Activated CD4-positive, alpha-beta T cell treated with anti-CD3 and anti-CD28 coated beads, Interleukin-2, amount 50 U/mL, for 24 hours (primary cell): Measurements from ENCODE around the gene HRK.

Source experiments
- DNase-seq, 2 donors: peaks; one replicate each; pipeline ENCODE4 v3.0.0-alpha.2; 2020; ENCODE audit warnings: low read depth in 1 of 2, low spot score in 1 of 2

HRK gene

DNA sequence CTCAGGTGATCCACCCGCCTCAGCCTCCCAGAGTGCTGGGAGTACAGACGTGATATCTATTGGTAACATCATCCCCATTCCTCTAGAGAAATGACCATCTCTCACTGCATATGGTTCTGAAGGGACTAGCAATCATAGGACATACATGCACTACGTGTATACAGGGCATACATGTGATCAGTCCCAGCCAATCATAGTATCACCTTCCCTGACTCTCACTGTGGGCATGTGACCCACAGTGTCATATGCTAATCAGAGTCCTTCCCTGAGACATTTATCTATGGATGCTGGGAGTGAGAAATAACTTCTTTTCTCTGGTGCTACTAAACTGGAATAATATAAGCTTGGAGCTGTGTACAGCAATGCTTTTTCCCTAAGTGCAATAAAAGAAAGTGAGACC is 17.4 kb upstream of the HRK start:
- DNase-seq, result no peak

DNA sequence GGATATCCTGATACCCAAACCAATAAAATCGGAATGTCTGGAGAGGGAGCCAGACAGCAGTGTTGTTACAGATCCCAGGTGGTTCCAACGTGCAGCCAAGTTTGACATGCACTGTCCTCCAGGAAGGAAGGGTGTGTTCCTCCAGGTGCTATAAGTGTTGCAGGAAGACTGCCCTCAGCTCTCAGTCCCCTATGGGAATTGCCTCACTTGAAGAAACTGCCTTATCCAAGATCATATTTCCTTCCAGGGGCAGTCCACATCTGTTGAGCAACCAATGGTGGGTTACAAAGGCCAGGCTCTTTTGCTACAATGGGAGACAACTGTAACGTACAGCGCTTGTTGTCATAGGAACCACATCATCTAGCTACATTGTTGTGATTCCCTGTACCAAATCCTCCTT is 16.2 kb upstream of the HRK start:
- no peak for DNase-seq

DNA sequence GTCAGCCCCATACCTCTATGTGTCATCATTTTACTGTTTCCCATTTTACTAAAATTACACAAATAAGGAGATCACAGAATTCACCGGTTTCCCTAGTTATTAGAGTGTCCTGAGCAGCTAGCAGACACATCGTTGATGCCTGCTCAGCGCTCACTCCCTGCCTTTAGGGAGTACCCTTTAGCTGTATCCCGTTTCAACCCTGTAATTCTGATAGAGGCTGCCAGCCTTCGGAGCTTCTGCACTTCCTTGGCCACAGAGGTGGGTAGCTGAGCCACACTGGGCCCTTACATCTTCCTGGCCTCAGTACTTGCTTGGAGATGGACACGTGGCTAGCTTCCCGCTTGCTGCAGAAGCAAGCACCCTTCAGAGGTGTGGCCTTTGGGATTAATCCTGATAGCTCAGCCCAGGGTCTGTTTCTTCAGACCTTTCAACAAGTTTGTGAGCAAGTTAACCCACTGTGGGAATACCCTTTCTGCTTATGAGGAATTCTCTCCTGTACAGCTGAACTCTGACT is 15.2 kb upstream of the HRK start:
- no peak for DNase-seq

DNA sequence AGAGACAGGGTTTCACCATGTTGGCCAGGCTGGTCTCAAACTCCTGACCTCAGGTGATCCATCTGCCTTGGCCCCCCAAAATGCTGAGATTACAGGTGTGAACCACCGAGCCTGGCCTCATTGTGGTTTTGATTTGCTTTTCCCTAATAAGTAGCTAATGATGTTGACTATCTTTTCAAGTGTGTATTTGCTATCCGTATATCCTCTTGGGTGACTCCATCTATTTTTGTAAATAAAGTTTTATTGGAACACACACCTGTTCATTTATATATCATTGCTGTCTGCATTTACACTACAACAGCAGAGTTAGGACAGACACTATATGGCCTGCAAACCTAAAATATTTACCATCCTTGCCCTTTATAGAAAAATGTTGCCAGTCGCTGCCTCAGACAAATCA is 13.7 kb upstream of the HRK start:
- no peak for DNase-seq

DNA sequence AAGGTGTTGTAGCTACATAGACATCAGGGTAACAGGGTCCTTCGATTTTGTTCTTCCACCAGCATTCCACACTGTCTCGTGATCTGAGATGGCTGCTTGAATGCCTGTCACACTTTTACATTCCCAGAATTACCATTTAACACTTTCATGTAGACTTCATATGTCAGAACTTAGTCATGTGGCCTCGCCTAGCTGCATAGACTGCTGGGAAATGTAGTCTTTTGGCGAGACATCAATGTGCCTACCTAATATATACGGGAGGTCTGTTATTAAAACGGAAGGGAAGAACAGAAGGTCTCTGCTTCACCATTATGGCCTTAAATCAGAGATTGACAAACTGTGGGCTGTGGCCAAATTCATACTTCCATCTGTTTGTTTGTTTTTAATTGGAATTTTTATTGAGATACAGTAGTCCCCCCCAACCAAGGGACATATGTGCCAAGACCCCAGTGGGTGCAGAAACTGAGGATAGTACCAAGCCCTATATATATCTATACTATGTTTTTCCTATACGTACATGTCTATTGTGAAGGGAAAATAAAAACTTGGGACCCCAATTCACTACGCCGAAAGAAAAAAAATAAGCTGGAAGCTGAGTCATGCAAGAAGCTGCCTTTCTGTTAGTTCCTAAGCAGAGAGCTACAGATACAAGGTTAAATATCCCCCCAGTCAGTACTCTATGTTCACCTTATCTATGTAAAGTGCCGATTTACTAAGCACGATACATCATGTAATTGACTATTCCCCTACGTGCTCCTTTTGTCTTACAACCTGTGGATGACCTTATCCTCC is 11.3 kb upstream of the HRK start:
- DNase-seq, result no peak

DNA sequence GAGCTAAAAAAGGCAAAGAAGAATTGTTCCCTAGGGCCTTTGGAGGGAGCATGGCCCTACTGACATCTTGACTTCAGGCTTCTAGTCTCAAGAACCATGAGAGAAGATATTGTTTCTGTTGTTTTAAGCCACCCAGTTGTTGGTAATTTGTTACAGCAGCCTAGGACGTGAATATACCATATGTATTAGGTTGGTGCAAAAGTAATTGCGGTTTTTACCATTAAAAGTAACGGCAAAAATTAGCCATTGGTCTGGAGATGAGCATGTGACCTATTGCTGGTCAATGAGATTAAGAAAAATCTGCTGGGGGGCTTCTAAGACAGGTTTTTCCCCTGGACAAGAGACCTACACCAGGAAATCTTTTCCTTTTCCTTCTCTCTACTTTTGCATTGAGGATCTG is 9.8 kb upstream of the HRK start:
- DNase-seq, result no peak

DNA sequence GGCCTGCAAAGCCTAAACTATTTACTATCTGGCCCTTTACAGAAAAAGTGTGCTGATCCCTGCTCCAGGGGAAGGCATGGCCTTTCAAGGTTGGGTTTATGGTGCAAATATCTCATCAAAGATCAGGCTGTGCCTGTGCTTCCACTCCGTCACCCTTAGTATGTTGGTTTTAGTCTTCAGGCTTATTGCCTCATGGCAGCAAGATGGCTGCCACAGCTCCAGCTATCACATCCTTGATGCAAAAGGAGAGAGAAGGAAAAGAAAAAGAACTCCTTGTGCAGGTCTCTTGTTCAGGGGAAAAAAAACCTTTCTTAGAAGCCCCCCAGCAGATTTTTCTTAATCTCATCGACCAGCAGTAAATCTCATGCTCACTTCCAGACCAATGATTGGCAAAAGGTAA is 9.1 kb upstream of the HRK start:
- DNase-seq, result no peak

DNA sequence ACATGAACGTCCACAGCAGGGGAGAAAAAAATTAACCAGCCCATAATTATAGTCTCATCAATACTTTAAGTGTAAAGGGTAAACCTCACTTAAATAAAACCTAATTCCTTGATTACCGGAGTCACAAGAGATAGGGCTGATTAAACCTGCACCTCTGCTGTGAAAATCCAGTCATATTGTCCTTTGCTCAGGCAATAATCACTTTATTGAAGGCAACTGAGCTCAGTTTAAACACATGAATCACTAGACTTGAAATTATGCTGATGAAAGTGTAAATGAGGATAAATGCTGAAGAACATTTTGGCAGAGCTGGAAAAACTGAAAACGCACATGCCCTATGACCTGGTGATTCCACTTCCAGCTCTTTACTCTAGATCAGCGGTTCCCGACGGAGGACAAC is 6.7 kb upstream of the HRK start:
- DNase-seq, result no peak

DNA sequence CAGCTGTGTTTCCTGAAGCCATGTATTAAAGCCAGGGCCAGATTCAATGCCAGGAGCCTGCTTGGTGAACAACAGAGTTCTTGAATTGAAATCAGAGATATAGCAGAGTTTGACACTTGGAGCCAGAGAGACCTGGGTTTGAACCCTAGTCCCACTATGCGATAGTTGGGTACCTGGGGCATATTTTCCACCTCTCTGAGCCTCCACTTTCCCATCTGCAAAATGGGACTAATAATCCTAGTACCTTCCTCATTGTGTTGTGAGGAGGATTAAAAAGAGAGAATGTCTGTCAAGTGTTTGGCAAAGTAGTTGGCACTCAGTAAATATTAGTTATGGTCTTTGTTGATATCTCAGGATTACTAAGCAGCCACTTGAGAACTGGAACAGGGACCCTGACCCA is 6.0 kb upstream of the HRK start:
- no peak for DNase-seq

DNA sequence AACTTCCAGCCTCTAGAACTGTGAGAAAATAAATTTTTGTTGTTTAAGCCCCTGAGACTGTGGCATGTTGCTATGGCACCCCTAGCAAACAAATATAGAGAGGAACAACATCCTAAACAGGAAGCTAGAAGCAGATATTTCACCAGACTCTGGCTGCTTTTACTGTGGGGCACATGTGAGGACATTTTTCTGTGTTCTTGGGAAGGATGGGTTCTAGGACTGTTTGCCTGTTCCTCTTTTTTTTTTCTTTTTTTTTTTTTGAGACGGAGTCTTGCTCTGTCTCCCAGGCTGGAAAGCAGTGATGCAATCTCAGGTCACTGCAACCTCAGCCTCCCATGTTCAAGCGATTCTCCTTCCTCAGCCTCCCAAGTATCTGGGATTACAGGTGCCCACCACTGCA is 4.2 kb upstream of the HRK start:
- DNase-seq, result no peak

DNA sequence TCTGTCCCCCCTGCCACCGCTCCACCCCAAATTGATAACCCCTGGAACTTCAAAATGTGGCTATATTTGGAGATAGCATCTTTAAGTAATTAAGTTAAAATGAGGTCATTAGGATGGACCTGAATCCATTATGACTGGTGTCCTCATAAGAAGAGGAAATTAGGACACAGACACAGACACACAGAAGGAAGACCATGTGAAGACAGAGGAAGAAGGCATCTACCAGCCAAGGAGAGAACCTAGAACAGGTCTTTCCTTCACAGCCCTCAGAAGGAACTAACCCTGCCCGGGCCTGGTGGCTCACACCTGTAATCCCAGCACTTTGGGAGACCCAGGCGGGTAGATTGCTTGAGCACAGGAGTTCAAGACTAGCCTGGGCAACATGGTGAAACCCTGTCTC is 3.6 kb upstream of the HRK start:
- DNase-seq, result no peak

DNA sequence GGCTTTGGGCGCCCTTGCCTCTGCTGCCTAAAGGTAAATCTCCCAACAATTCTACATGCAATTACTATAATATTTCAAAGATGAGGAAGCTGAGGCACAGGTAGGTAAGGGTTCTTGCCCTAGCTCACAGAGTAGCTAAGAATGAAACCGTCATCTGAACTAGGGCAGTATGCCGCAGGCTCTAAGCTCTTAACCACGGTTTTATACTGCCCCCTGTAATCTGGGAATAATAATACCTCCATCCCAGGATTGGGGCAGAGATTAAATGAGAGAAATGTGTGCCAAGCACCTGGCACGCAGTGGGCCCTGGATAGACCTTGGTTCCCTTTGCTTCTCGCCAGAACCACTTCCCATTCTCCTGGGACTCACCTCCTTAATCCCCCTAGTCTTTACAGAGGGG is 1.5 kb upstream of the HRK start:
- no peak for DNase-seq

DNA sequence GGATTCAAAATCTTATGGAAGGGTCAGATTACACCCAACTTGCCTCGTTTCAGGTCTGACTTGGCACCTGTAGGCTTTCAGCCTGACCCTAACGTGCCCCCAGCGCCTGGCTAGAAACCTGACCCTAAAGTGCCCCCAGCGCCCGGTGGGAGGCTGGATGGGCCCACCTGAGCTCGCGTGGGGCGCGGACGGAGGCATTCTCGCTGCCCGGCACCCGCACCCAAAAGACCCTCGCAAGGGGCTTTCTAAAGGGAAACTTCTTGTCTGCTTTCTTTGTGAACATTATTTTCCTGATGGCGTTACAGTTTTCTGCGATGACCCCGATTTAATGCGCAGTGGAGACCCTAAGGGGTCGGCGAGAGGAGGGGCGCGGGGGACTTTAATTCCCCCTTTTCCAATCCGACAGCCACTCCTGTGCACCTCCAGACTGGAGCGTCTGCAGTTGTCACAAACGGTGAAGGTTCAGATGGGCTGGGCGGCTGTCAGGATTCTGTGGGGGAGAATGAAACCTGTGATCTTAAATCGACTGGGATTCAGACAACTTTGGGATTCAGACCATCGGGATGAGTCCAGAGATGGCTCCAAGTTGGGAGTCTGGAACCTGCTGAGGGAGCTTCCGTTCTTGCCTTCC is 751 bp upstream of the HRK start:
- no peak for DNase-seq

DNA sequence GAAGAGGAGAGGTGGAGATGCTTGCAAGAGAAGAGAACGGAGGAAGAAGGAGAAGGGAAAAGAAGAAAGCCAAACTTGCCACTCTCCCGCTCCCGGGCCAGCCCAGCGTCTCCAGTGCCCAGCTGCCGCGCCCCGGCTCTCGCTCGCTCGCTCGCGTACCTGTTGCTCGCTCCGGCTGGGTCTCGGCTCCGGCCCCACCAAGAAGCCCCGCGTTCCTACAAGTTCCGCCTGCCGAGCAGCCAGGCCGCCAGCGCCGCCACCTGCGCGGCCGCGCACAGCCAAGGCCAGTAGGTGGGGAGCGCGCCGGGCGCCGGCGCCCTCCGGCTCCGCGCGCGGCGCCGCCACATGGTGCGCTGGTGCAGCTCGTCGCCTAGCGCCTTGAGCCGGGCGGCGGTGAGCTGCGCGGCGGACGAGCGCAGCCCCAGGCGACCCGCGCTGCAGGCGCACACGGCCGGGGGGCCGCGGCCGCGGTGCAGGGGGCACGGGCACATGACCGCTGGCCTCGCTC is 370 bp downstream of the HRK start:
- no peak for DNase-seq

DNA sequence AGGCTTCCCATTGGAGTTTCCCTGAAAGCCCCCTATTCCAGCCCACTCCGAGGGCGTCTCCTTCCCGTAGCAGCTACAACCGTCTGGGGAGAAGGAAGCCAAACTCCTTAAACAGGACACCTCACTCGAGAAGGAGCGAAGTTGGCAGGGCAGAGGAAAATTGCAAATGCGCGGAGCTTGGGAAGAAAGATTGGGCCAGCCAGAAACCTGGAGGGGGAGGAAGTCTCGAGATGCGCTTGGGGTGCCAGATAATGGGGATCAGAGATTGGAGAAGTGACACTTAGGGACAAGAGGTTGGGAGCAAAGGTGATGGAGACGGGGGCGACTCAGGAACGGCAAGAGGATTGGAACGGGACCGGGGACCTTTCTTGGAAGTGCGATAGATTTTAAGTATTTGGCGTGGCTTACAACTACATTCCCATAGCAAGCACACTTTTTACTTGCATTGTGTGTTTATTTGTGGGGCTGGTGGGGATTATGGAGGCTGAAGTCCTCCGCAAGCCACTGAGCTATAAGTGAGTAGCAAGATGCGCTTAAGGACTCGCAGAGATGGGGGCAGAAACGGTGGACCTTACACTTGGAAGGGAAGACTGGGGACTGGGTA is 926 bp downstream of the HRK start:
- no peak for DNase-seq

DNA sequence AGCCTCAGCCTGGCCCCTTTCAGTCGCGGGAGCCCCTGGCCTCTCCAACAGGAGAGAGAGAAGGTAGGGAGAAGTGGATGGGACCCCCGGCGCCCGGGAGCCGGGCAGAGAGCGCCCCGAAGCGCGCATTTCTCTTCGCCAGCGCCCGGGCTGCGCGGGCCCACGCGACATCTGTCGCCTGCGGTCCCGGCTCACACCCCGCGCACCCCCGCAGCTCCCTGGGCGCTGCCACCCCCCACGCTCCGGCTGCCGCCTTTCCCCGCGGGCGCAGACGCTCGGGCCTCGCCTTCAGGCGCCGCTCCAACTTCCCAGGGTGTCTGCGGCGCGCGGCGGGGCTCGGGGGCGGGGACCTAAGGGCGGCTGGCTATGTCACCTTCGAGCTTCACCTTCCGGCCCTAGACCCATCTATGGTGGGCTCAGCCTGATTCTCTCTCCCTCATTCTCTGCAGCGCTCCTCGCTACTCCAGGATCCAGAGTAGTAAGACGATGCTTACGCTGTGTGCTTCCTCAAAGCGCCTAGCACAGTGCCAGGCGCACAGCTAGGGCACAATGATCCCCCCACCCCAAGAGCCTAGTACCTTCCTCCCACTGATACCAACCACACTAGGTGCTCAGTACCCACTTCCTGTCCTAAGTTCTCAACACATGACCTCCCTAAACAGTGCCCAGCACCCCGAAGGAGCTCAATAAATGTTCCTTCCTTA is 1.6 kb downstream of the HRK start:
- no peak for DNase-seq

DNA sequence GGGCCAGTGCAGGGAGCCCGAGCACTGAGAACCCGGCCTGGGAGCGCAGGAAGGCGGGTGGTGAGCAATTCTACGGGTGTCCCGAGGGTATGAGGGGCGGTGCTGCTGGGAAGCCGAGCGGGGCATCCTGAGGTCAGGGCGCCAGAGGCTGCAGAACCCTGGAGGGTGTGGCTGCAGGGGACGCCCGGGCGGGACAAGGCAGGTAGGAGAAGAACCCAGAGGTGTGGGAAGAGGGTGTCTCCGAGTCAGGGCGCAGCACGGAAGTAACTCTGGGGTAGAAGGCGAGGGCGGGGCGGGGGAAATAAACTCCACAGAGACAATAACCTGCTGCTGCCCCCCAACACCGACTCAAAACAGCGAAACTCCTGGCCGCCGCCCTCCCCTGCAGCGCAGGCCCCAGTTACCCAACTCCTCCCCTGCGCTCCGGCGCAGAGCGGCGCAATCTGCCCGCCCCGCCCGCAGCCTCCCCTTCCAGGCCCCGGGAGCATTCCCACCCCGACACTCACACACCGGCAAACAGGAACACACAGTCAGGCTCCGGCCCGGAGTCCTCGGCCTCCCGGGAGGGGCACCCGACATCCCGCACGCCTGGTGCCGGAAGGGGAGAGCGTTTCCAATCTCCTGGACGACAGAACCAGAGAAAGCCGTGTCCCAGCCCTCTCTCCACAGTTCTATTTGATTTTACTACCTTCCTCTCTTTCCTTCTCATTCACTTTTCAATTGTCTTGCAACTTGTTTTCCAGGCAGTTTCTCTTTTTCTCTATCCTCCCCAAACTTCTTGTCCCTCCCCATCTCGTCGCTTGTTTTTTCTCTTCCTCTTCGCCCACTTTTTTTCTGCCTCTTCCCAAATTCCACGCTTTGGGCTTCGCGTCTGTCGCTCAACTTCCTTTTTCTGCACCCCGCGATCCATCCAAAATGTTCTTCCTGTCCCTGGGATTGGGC is 2.4 kb downstream of the HRK start:
- no peak for DNase-seq

DNA sequence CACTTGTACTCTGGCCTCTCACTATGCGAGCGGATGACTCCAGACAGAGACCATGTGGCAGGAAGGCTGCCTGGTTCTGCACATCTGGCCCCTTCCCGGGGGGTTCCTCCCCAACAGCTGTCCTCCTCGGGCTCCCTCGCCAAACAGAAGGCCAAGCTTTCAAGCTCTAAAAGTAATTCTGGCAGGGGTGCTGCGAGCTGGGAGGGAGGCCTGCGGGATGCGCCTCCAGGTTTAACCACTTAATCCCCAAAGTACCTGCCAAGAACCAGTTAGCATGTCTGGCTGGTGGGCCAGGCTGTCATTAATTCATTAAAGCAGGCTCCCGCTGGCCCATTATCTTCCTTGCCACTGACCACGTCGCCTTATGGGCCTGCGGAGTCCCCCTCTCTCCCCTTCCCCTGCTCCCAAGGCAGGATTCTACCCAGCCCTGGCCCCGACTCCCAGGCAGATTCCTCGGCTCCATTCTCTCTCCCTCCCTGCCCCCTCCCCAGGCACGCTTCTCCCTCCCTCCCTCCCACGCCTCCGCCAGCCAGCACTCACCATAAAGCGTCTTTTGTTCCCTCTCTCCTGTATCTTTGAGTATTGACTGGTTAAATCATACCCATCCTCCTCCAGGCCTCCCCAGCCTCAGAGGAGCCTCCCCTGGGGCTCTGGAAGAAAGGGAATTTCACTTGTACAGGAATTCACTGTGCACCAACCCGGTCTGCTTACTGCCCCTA is 4.9 kb downstream of the HRK start:
- no peak for DNase-seq

DNA sequence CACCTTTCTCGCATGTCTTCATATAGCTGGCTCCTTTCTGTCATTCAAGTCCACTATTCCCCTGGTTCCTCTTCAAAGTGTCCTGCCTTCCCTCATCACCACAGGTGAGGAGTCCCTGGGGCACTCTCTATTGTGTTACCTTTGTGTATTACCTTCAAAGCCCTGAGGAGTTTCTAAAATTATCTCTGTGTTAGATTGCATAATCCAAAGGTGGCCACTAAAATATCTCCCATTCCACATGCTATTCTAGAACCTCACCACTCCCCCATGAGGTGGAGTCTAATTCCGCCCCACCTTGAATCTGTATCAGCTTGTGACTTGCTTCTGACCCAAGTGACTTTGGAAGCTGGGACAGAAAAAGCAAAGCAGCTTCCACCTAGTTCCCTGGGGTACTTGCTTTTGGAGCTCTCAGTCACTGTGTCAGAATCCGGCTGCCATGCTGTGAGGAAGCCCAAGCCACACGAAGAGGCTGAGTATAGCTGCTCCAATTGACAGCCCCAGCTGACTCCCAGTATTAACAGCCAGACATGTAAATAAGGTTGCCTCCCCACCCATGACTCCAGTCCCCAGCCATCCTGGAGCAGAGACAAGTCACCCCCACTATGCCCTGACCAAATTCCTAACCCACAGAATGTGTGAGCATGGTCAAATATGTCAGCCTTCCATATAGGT is 6.8 kb downstream of the HRK start:
- no peak for DNase-seq
